Measurements from ENCODE around the gene CASZ1.

CASZ1 gene

GRCh38 chr1:10712568-10713362, 83.7 kb downstream of the CASZ1 start:
- DNase-seq (ENCODE audit: extremely low read depth in 1 of 2, low read depth in 1 of 2), result no peak

- no peak for DNase-seq (ENCODE audit: extremely low read depth in 1 of 2, low read depth in 1 of 2)
These were observed 86.0 kb downstream of the CASZ1 start for GRCh38 chr1:10710489-10710888.

GRCh38 chr1:10709646-10710045, 86.8 kb downstream of the CASZ1 start:
- no peak for DNase-seq (ENCODE audit: extremely low read depth in 1 of 2, low read depth in 1 of 2)

- no peak for DNase-seq (ENCODE audit: extremely low read depth in 1 of 2, low read depth in 1 of 2)
These were observed 87.3 kb downstream of the CASZ1 start for GRCh38 chr1:10709165-10709564.

GRCh38 chr1:10708757-10709156, 87.7 kb downstream of the CASZ1 start:
- DNase-seq (ENCODE audit: extremely low read depth in 1 of 2, low read depth in 1 of 2), result no peak

- DNase-seq (ENCODE audit: extremely low read depth in 1 of 2, low read depth in 1 of 2), result no peak
These were observed 89.2 kb downstream of the CASZ1 start for GRCh38 chr1:10707208-10707607.

GRCh38 chr1:10706376-10706913, 90.0 kb downstream of the CASZ1 start:
- no peak for DNase-seq (ENCODE audit: extremely low read depth in 1 of 2, low read depth in 1 of 2)

- no peak for DNase-seq (ENCODE audit: extremely low read depth in 1 of 2, low read depth in 1 of 2)
These were observed 90.5 kb downstream of the CASZ1 start for GRCh38 chr1:10705953-10706352.

- no peak for DNase-seq (ENCODE audit: extremely low read depth in 1 of 2, low read depth in 1 of 2)
These were observed 92.0 kb downstream of the CASZ1 start for GRCh38 chr1:10704368-10704882.

- no peak for DNase-seq (ENCODE audit: extremely low read depth in 1 of 2, low read depth in 1 of 2)
These were observed 92.7 kb downstream of the CASZ1 start for GRCh38 chr1:10703702-10704101.

GRCh38 chr1:10701145-10701544, 95.3 kb downstream of the CASZ1 start:
- DNase-seq (ENCODE audit: extremely low read depth in 1 of 2, low read depth in 1 of 2), result no peak

- no peak for DNase-seq (ENCODE audit: extremely low read depth in 1 of 2, low read depth in 1 of 2)
These were observed 97.0 kb downstream of the CASZ1 start for GRCh38 chr1:10699470-10699835.

- DNase-seq (ENCODE audit: extremely low read depth in 1 of 2, low read depth in 1 of 2), result no peak
These were observed 97.5 kb downstream of the CASZ1 start for GRCh38 chr1:10698726-10699469.

GRCh38 chr1:10697621-10698160, 98.8 kb downstream of the CASZ1 start:
- no peak for DNase-seq (ENCODE audit: extremely low read depth in 1 of 2, low read depth in 1 of 2)

GRCh38 chr1:10696977-10697376, 99.5 kb downstream of the CASZ1 start:
- no peak for DNase-seq (ENCODE audit: extremely low read depth in 1 of 2, low read depth in 1 of 2)

- peak; percentile 30 to 63 for DNase-seq (ENCODE audit: extremely low read depth in 1 of 2, low read depth in 1 of 2)
These were observed 101.5 kb downstream of the CASZ1 start for GRCh38 chr1:10694633-10695627.

GRCh38 chr1:10694274-10694632, 102.2 kb downstream of the CASZ1 start:
- no peak for DNase-seq (ENCODE audit: extremely low read depth in 1 of 2, low read depth in 1 of 2)

GRCh38 chr1:10693497-10694273, 102.8 kb downstream of the CASZ1 start:
- no peak for DNase-seq (ENCODE audit: extremely low read depth in 1 of 2, low read depth in 1 of 2)

GRCh38 chr1:10693152-10693496, 103.3 kb downstream of the CASZ1 start:
- no peak for DNase-seq (ENCODE audit: extremely low read depth in 1 of 2, low read depth in 1 of 2)

All from activated CD8-positive, alpha-beta memory T cell treated with anti-CD3 and anti-CD28 coated beads for 1 hour (primary cell).